ENCODE results near the gene PARD3. TPM values are rescaled to one million over a fixed set of nuclear protein-coding genes. Genes with fewer than 3 reads are reported as not detected.
A peak's percentile ranks its signal among the peaks of the same experiment; 100 is the strongest.

PARD3 gene
- total RNA-seq, 1 donor from 2014 or later: 58.7 TPM

- Histone ChIP-seq H2AFZ (replicated peaks) (no peak overlapping the region), H3K27ac (no peak overlapping the region), H3K27me3 (no peaks in the 10 kb centered on the region), H3K36me3 (no peaks in the 10 kb centered on the region), H3K4me1 (no peaks in the 10 kb centered on the region), H3K4me2 (no peak overlapping the region), H3F3A (ENCODE audit: low read depth) (no peaks in the 10 kb centered on the region), H3K9ac (no peak overlapping the region), H3K9me3 (ENCODE audit: low read depth) (no peaks in the 10 kb centered on the region), H4K20me1 (ENCODE audit: low read depth) (no peaks in the 10 kb centered on the region), H3K79me2 (ENCODE audit: low read depth) (peaks cover 91% of the 10 kb centered on the region), H3K4me3 (no peak overlapping the region)
- no peak overlapping the region for H3K27ac Mint-ChIP-seq
- DNase-seq (ENCODE audit: low spot score): no peak
- no peak overlapping the region for H3K4me3 Mint-ChIP-seq
- H3K27me3 Mint-ChIP-seq (ENCODE audit: insufficient read depth, low read depth): peaks cover 3% of the 10 kb centered on the region
- peaks cover 2% of the 10 kb centered on the region for H3K9me3 Mint-ChIP-seq
- H3K36me3 Mint-ChIP-seq: peaks cover 9% of the 10 kb centered on the region
- TF ChIP-seq EZH2phosphoT487 (IDR thresholded peaks at IDR 0.05) (no peak), EZH2 (IDR thresholded peaks at IDR 0.05) (no peak)
- TF ChIP-seq, protein P1, sequence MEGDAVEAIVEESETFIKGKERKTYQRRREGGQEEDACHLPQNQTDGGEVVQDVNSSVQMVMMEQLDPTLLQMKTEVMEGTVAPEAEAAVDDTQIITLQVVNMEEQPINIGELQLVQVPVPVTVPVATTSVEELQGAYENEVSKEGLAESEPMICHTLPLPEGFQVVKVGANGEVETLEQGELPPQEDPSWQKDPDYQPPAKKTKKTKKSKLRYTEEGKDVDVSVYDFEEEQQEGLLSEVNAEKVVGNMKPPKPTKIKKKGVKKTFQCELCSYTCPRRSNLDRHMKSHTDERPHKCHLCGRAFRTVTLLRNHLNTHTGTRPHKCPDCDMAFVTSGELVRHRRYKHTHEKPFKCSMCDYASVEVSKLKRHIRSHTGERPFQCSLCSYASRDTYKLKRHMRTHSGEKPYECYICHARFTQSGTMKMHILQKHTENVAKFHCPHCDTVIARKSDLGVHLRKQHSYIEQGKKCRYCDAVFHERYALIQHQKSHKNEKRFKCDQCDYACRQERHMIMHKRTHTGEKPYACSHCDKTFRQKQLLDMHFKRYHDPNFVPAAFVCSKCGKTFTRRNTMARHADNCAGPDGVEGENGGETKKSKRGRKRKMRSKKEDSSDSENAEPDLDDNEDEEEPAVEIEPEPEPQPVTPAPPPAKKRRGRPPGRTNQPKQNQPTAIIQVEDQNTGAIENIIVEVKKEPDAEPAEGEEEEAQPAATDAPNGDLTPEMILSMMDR (IDR thresholded peaks at IDR 0.05): no peak
- peaks cover 10% of the 10 kb centered on the region for H3K4me1 Mint-ChIP-seq
These were observed 98.9 kb downstream of the PARD3 start for GRCh38 chr10:34716234-34716633.

- H3K27ac Mint-ChIP-seq: peak overlapping the region; percentile 2
- H2AFZ ChIP-seq (replicated peaks): no peak overlapping the region
- H3K9me3 Mint-ChIP-seq: peaks cover 2% of the 10 kb centered on the region
These were observed 99.4 kb downstream of the PARD3 start for GRCh38 chr10:34715511-34716187.

GRCh38 chr10:34713875-34714274, 101.2 kb downstream of the PARD3 start:
- Mint-ChIP-seq H3K4me3 (no peak overlapping the region), H3K9me3 (peaks cover 2% of the 10 kb centered on the region), H3K4me1 (peaks cover 7% of the 10 kb centered on the region), H3K27me3 (ENCODE audit: insufficient read depth, low read depth) (peaks cover 3% of the 10 kb centered on the region), H3K27ac (no peak overlapping the region), H3K36me3 (peaks cover 9% of the 10 kb centered on the region)
- Histone ChIP-seq H3K4me3 (no peak overlapping the region), H3K9ac (no peak overlapping the region), H3K36me3 (no peaks in the 10 kb centered on the region), H3K27me3 (no peaks in the 10 kb centered on the region), H3K4me2 (no peak overlapping the region), H4K20me1 (ENCODE audit: low read depth) (no peaks in the 10 kb centered on the region), H3K4me1 (no peaks in the 10 kb centered on the region), H3K79me2 (ENCODE audit: low read depth) (peaks cover 91% of the 10 kb centered on the region), H2AFZ (replicated peaks) (no peak overlapping the region), H3K27ac (no peak overlapping the region), H3K9me3 (ENCODE audit: low read depth) (no peaks in the 10 kb centered on the region), H3F3A (ENCODE audit: low read depth) (no peaks in the 10 kb centered on the region)
- no peak for DNase-seq (ENCODE audit: low spot score)
- TF ChIP-seq EZH2 (IDR thresholded peaks at IDR 0.05) (no peak), EZH2phosphoT487 (IDR thresholded peaks at IDR 0.05) (no peak)
- TF ChIP-seq, protein P1 (IDR thresholded peaks at IDR 0.05): no peak

More at GRCh38 chr10:34715511-34716187, 99.4 kb downstream of the PARD3 start:
- H3K4me3 ChIP-seq: no peak overlapping the region
- H3K27me3 Mint-ChIP-seq (ENCODE audit: insufficient read depth, low read depth): peaks cover 3% of the 10 kb centered on the region
- H3K4me3 Mint-ChIP-seq: no peak overlapping the region
- DNase-seq (ENCODE audit: low spot score): no peak
- H3K9me3 ChIP-seq (ENCODE audit: low read depth): no peaks in the 10 kb centered on the region
- H3K4me1 Mint-ChIP-seq: peaks cover 7% of the 10 kb centered on the region
- no peaks in the 10 kb centered on the region for H3K27me3 ChIP-seq
- H3K4me2 ChIP-seq: no peak overlapping the region
- no peaks in the 10 kb centered on the region for H3F3A ChIP-seq (ENCODE audit: low read depth)
- H3K4me1 ChIP-seq: no peaks in the 10 kb centered on the region
- no peak for TF ChIP-seq EZH2phosphoT487 (IDR thresholded peaks at IDR 0.05)
- TF ChIP-seq, protein P1 (IDR thresholded peaks at IDR 0.05): no peak
- no peak for TF ChIP-seq EZH2 (IDR thresholded peaks at IDR 0.05)
- no peaks in the 10 kb centered on the region for H4K20me1 ChIP-seq (ENCODE audit: low read depth)
- no peaks in the 10 kb centered on the region for H3K36me3 ChIP-seq
- no peak overlapping the region for H3K27ac ChIP-seq
- peaks cover 91% of the 10 kb centered on the region for H3K79me2 ChIP-seq (ENCODE audit: low read depth)
- peaks cover 9% of the 10 kb centered on the region for H3K36me3 Mint-ChIP-seq
- no peak overlapping the region for H3K9ac ChIP-seq

Data from neural progenitor cell (in vitro differentiated cells).